T-cell (primary cell): Measurements from ENCODE around the gene ZNF521. TPM values are rescaled to one million over a fixed set of nuclear protein-coding genes. Genes with fewer than 3 reads are reported as not detected.
"Not testable (repeated sequence)": the region's sequence is repeated elsewhere in the genome, so short reads cannot be mapped to it uniquely, and the experiment has no call there.

ENCODE experiments used
- ATAC-seq, 4 experiments: fragments of 200-7000 bp in 3 of 4; fragments of 150-1000 bp in 1 of 4; cut with Tn5 transposase; replicated peaks in 1 of 4; 1 replicate in 3 of 4; 2 replicates in 1 of 4; pipeline ENCODE4 v1.10.0; 2021; ENCODE audit warnings: moderate library complexity in 3 of 4, mild to moderate bottlenecking in 2 of 4, moderate number of reproducible peaks in 1 of 4
- CTCF ChIA-PET, 2 donors: fragments of 300-600 bp; sonication (Branson Sonifier 250); formaldehyde crosslinking; loops; one replicate each; lab custom pipeline; 2022; ENCODE audit warnings: antibody characterized with exemption in 2 of 2; lab: Charles Lee
- POLR2A ChIA-PET, 2 donors: fragments of 300-600 bp; sonication (Branson Sonifier 250); formaldehyde crosslinking; loops; one replicate each; lab custom pipeline; 2022; ENCODE audit warnings: antibody characterized with exemption in 2 of 2; lab: Charles Lee
- DNase-seq, 35 experiments: peaks; one replicate each; pipeline versions ENCODE4 v3.0.0 to v3.0.0-alpha.2; 2013 to 2023
- H3K27ac ChIP-seq: one replicate; pipeline ENCODE4 v1.5.1; 2013; ENCODE audit warnings: low read length
- H3K27me3 ChIP-seq, 2 experiments: replicated peaks in 1 of 2; 1 replicate in 1 of 2; 2 replicates in 1 of 2; pipeline versions ENCODE4 v1.6.1 to v1.7.0; 2013; ENCODE audit warnings: low read length in 1 of 2, mixed read lengths in 1 of 2; ENCODE audit not compliant: control insufficient read depth in 2 of 2, insufficient read depth in 2 of 2; ENCODE audit errors: extremely low read depth in 1 of 2
- H3K36me3 ChIP-seq, 2 donors: 1 replicate in 1 of 2; 2 replicates in 1 of 2; pipeline versions ENCODE4 v1.6.1 to v1.7.0; 2013; ENCODE audit warnings: low read length in 1 of 2; ENCODE audit not compliant: control insufficient read depth in 2 of 2, insufficient read depth in 1 of 2; ENCODE audit errors: extremely low read depth in 1 of 2
- H3K4me1 ChIP-seq, 2 experiments: 1 replicate in 1 of 2; 2 replicates in 1 of 2; pipeline versions ENCODE4 v1.6.1 to v1.7.0; 2013; ENCODE audit warnings: low read length in 2 of 2, mixed read lengths in 1 of 2; ENCODE audit not compliant: insufficient read depth in 2 of 2, control insufficient read depth in 1 of 2; ENCODE audit errors: extremely low read depth in 1 of 2
- H3K4me3 ChIP-seq, 2 donors: 1 replicate in 1 of 2; 2 replicates in 1 of 2; pipeline versions ENCODE4 v1.5.1 to v1.7.0; 2013; ENCODE audit warnings: mild to moderate bottlenecking in 2 of 2, low read length in 1 of 2, moderate library complexity in 1 of 2; ENCODE audit not compliant: control insufficient read depth in 1 of 2; ENCODE audit errors: extremely low read depth in 1 of 2
- H3K9me3 ChIP-seq: 2 replicates; pipeline ENCODE4 v1.7.0; 2013
- H3K27ac Mint-ChIP-seq, 2 donors: one replicate each; pipeline ENCODE4 v1.8.0; 2020 to 2021; ENCODE audit warnings: mild to moderate bottlenecking in 2 of 2, mixed read lengths in 2 of 2
- H3K27me3 Mint-ChIP-seq, 2 donors: one replicate each; pipeline ENCODE4 v1.8.0; 2021 to 2022; ENCODE audit warnings: mixed read lengths in 2 of 2
- H3K36me3 Mint-ChIP-seq: one replicate; pipeline ENCODE4 v1.8.0; 2021; ENCODE audit warnings: mixed read lengths
- H3K4me1 Mint-ChIP-seq, 3 donors: one replicate each; pipeline ENCODE4 v1.8.0; 2020 to 2022; ENCODE audit warnings: mixed read lengths in 3 of 3, mild to moderate bottlenecking in 1 of 3
- H3K4me3 Mint-ChIP-seq, 3 donors: one replicate each; pipeline ENCODE4 v1.8.0; 2020 to 2022; ENCODE audit warnings: mild to moderate bottlenecking in 3 of 3, mixed read lengths in 3 of 3, moderate library complexity in 3 of 3
- H3K9me3 Mint-ChIP-seq, 3 donors: one replicate each; pipeline ENCODE4 v1.8.0; 2020 to 2022; ENCODE audit warnings: mixed read lengths in 3 of 3
- WGBS: methylation state at CpG from one replicate; pipeline ENCODE4 v1.1.5; 2013; ENCODE audit warnings: missing lambda C conversion rate; ENCODE audit not compliant: insufficient coverage; 5-methylcytosine and 5-hydroxymethylcytosine counted together
- total RNA-seq, 35 experiments: library from RNA in 6 of 35; stranded (reverse) in 6 of 35; fragments of 120-200 nt in 1 of 35; gene quantifications; one replicate each; pipeline versions ENCODE4 v1.2.1 to v1.2.4 and lab custom pipeline; 2013 to 2026

ZNF521 gene
- total RNA-seq, 5 donors from 2014 or later (not counting 1 experiment from before 2014, with no cell fraction given), result 0.30 to 2.3 (median 1.4) TPM

GRCh38 chr18:25033175-25033574, 318.8 kb downstream of the ZNF521 start:
- not testable (repeated sequence) for ATAC-seq
- POLR2A ChIA-PET, result interaction anchor here in 1 of 2 donors (0.7 kb wide), 1 partner anchor 99 kb away, joined by 6 read pairs; no protein-coding TSS in a partner anchor
- WGBS, result no CpG with 5 or more reads among the region's 6 CpGs

GRCh38 chr18:25029802-25030201, 322.2 kb downstream of the ZNF521 start:
- Histone ChIP-seq H3K27me3 (no peaks in the 10 kb centered on the region), H3K36me3 (no peaks in the 10 kb centered on the region), H3K27ac (no peak overlapping the region), H3K4me1 (no peaks in the 10 kb centered on the region), H3K4me3 (no peak overlapping the region), H3K9me3 (no peaks in the 10 kb centered on the region)
- no peaks in the 10 kb centered on the region for H3K4me1 Mint-ChIP-seq
- WGBS, result no CpG with 5 or more reads among the region's 1 CpG
- DNase-seq, result no peak
- H3K27ac Mint-ChIP-seq, result no peak overlapping the region
- H3K4me3 Mint-ChIP-seq, result no peak overlapping the region
- POLR2A ChIA-PET, result no interaction called here
- H3K36me3 Mint-ChIP-seq, result no peaks in the 10 kb centered on the region
- CTCF ChIA-PET, result no interaction called here
- no peak for ATAC-seq
- H3K9me3 Mint-ChIP-seq, result peaks cover 6 to 10% (median 10%) of the 10 kb centered on the region in 3 donors
- no peaks in the 10 kb centered on the region for H3K27me3 Mint-ChIP-seq

More at GRCh38 chr18:25033175-25033574, 318.8 kb downstream of the ZNF521 start:
- H3K4me1 Mint-ChIP-seq, H3K27me3 ChIP-seq, H3K36me3 ChIP-seq, H3K36me3 Mint-ChIP-seq, H3K4me1 ChIP-seq, CTCF ChIA-PET, H3K4me3 ChIP-seq, H3K9me3 ChIP-seq, H3K27me3 Mint-ChIP-seq, H3K27ac Mint-ChIP-seq, H3K4me3 Mint-ChIP-seq, H3K27ac ChIP-seq, DNase-seq: not testable (repeated sequence)
- peaks cover 6 to 10% (median 10%) of the 10 kb centered on the region in 3 donors for H3K9me3 Mint-ChIP-seq

- ChIA-PET POLR2A (no interaction called here), CTCF (no interaction called here)
- H3K36me3 ChIP-seq, result no peaks in the 10 kb centered on the region
- H3K4me1 Mint-ChIP-seq, result no peaks in the 10 kb centered on the region
- no peaks in the 10 kb centered on the region for H3K9me3 ChIP-seq
- no peaks in the 10 kb centered on the region for H3K4me1 ChIP-seq
- H3K9me3 Mint-ChIP-seq, result peaks cover 2 to 6% (median 5%) of the 10 kb centered on the region in 3 donors
- H3K27ac ChIP-seq, result no peak overlapping the region
- ATAC-seq, result no peak
- H3K27me3 ChIP-seq, result peaks cover 0 to 10% of the 10 kb centered on the region in 2 experiments
- no peak overlapping the region for H3K4me3 Mint-ChIP-seq
- DNase-seq, result no peak
- H3K27ac Mint-ChIP-seq, result no peak overlapping the region
- peaks cover 5 to 6% of the 10 kb centered on the region in 2 donors for H3K27me3 Mint-ChIP-seq
- no peak overlapping the region for H3K4me3 ChIP-seq
- H3K36me3 Mint-ChIP-seq, result no peaks in the 10 kb centered on the region
Measured at GRCh38 chr18:25019931-25020330, 332.0 kb downstream of the ZNF521 start.

- Mint-ChIP-seq H3K36me3 (no peaks in the 10 kb centered on the region), H3K4me3 (no peak overlapping the region), H3K4me1 (no peaks in the 10 kb centered on the region), H3K9me3 (peaks cover 4 to 6% (median 5%) of the 10 kb centered on the region in 3 donors), H3K27ac (no peak overlapping the region), H3K27me3 (peaks cover 5 to 8% of the 10 kb centered on the region in 2 donors)
- H3K4me3 ChIP-seq, result no peak overlapping the region
- no peak for ATAC-seq
- H3K27me3 ChIP-seq, result peaks cover 0 to 10% of the 10 kb centered on the region in 2 experiments
- H3K4me1 ChIP-seq, result no peaks in the 10 kb centered on the region
- no peaks in the 10 kb centered on the region for H3K36me3 ChIP-seq
- WGBS, result 90% methylated on average over 2 of the region's 8 CpGs
- ChIA-PET CTCF (interaction anchor here in 1 of 2 donors (0.7 kb wide), 1 partner anchor 86 kb away, joined by 7 read pairs; no protein-coding TSS in a partner anchor), POLR2A (no interaction called here)
- H3K9me3 ChIP-seq, result no peaks in the 10 kb centered on the region
- DNase-seq, result no peak
- no peak overlapping the region for H3K27ac ChIP-seq
Measured at GRCh38 chr18:25019086-25019860, 332.7 kb downstream of the ZNF521 start.

GRCh38 chr18:25016666-25017065, 335.3 kb downstream of the ZNF521 start:
- Mint-ChIP-seq H3K27ac (no peak overlapping the region), H3K27me3 (peaks cover 5 to 11% of the 10 kb centered on the region in 2 donors), H3K4me3 (no peak overlapping the region), H3K4me1 (no peaks in the 10 kb centered on the region), H3K9me3 (peaks cover 4 to 7% (median 6%) of the 10 kb centered on the region in 3 donors), H3K36me3 (no peaks in the 10 kb centered on the region)
- DNase-seq, result no peak
- CTCF ChIA-PET, result no interaction called here
- H3K4me3 ChIP-seq, result no peak overlapping the region
- H3K36me3 ChIP-seq, result no peaks in the 10 kb centered on the region
- POLR2A ChIA-PET, result interaction anchor here in 1 of 2 donors (0.6 kb wide), 1 partner anchor 242 kb away, joined by 6 read pairs; no protein-coding TSS in a partner anchor
- H3K27ac ChIP-seq, result no peak overlapping the region
- ATAC-seq, result no peak
- no peaks in the 10 kb centered on the region for H3K9me3 ChIP-seq
- WGBS, result 95% methylated on average over 13 of the region's 13 CpGs
- no peaks in the 10 kb centered on the region for H3K4me1 ChIP-seq
- H3K27me3 ChIP-seq, result peaks cover 0 to 10% of the 10 kb centered on the region in 2 experiments

GRCh38 chr18:25016181-25016580, 335.8 kb downstream of the ZNF521 start:
- Histone ChIP-seq H3K9me3 (no peaks in the 10 kb centered on the region), H3K36me3 (no peaks in the 10 kb centered on the region), H3K27ac (no peak overlapping the region), H3K4me3 (no peak overlapping the region), H3K4me1 (no peaks in the 10 kb centered on the region), H3K27me3 (peaks cover 0 to 10% of the 10 kb centered on the region in 2 experiments)
- ATAC-seq (no peak), DNase-seq (no peak)
- H3K4me3 Mint-ChIP-seq, result no peak overlapping the region
- ChIA-PET POLR2A (no interaction called here), CTCF (no interaction called here)
- H3K36me3 Mint-ChIP-seq, result no peaks in the 10 kb centered on the region
- H3K4me1 Mint-ChIP-seq, result no peaks in the 10 kb centered on the region
- H3K27ac Mint-ChIP-seq, result no peak overlapping the region
- H3K9me3 Mint-ChIP-seq, result peaks cover 4 to 7% (median 6%) of the 10 kb centered on the region in 3 donors
- H3K27me3 Mint-ChIP-seq, result peaks cover 5 to 11% of the 10 kb centered on the region in 2 donors
- WGBS, result 82% methylated on average over 6 of the region's 17 CpGs
